Measurements from ENCODE around the gene NCKAP5. TPM values are rescaled to one million over a fixed set of nuclear protein-coding genes. Genes with fewer than 3 reads are reported as not detected.

Gene NCKAP5
- total and polyA plus RNA-seq, 2 of the 13 experiments (the other 11 are each of a cell fraction or from before 2014, with no cell fraction given), result 0.01 TPM; not detected in 1

GRCh38 chr2:133293544-133294353 is 274.5 kb downstream of the NCKAP5 start:
- no TSS peak for BruUV-seq (replicated peaks)
- no peak overlapping the region for H3K27ac ChIP-seq (ENCODE audit: extremely low read length, insufficient read depth, low read length)
- TF ChIP-seq, protein P1, sequence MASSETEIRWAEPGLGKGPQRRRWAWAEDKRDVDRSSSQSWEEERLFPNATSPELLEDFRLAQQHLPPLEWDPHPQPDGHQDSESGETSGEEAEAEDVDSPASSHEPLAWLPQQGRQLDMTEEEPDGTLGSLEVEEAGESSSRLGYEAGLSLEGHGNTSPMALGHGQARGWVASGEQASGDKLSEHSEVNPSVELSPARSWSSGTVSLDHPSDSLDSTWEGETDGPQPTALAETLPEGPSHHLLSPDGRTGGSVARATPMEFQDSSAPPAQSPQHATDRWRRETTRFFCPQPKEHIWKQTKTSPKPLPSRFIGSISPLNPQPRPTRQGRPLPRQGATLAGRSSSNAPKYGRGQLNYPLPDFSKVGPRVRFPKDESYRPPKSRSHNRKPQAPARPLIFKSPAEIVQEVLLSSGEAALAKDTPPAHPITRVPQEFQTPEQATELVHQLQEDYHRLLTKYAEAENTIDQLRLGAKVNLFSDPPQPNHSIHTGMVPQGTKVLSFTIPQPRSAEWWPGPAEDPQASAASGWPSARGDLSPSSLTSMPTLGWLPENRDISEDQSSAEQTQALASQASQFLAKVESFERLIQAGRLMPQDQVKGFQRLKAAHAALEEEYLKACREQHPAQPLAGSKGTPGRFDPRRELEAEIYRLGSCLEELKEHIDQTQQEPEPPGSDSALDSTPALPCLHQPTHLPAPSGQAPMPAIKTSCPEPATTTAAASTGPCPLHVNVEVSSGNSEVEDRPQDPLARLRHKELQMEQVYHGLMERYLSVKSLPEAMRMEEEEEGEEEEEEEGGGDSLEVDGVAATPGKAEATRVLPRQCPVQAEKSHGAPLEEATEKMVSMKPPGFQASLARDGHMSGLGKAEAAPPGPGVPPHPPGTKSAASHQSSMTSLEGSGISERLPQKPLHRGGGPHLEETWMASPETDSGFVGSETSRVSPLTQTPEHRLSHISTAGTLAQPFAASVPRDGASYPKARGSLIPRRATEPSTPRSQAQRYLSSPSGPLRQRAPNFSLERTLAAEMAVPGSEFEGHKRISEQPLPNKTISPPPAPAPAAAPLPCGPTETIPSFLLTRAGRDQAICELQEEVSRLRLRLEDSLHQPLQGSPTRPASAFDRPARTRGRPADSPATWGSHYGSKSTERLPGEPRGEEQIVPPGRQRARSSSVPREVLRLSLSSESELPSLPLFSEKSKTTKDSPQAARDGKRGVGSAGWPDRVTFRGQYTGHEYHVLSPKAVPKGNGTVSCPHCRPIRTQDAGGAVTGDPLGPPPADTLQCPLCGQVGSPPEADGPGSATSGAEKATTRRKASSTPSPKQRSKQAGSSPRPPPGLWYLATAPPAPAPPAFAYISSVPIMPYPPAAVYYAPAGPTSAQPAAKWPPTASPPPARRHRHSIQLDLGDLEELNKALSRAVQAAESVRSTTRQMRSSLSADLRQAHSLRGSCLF (CRISPR knock-in tag; IDR thresholded peaks at IDR 0.05; ENCODE audit: borderline replicate concordance), result no peak
- no peak for TF ChIP-seq ELF1 (CRISPR knock-in tag; IDR thresholded peaks at IDR 0.05)
- TF ChIP-seq TFDP2 (CRISPR knock-in tag; IDR thresholded peaks at IDR 0.05), result no peak
- TF ChIP-seq, protein P2, sequence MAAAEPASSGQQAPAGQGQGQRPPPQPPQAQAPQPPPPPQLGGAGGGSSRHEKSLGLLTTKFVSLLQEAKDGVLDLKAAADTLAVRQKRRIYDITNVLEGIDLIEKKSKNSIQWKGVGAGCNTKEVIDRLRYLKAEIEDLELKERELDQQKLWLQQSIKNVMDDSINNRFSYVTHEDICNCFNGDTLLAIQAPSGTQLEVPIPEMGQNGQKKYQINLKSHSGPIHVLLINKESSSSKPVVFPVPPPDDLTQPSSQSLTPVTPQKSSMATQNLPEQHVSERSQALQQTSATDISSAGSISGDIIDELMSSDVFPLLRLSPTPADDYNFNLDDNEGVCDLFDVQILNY (CRISPR knock-in tag; conservative IDR thresholded peaks at IDR 0.05), result no peak
- no peak for TF ChIP-seq NONO (IDR thresholded peaks at IDR 0.05)
- no peak for TF ChIP-seq NONO (CRISPR knock-in tag; conservative IDR thresholded peaks at IDR 0.05)
- TF ChIP-seq ZNF329 (CRISPR knock-in tag; IDR thresholded peaks at IDR 0.05; ENCODE audit: low read depth), result no peak
- TF ChIP-seq ZNF430 (CRISPR knock-in tag; IDR thresholded peaks at IDR 0.05), result no peak
- no peak for TF ChIP-seq ZNF562 (CRISPR knock-in tag; IDR thresholded peaks at IDR 0.05; ENCODE audit: borderline replicate concordance)
- TF ChIP-seq ZNF674 (CRISPR knock-in tag; IDR thresholded peaks at IDR 0.05; ENCODE audit: low read depth), result no peak
- TF ChIP-seq MATR3 (CRISPR knock-in tag; IDR thresholded peaks at IDR 0.05), result no peak
- TF ChIP-seq SAFB2 (CRISPR knock-in tag; IDR thresholded peaks at IDR 0.05; ENCODE audit: borderline replicate concordance, low read depth), result no peak
- TF ChIP-seq, protein P3, sequence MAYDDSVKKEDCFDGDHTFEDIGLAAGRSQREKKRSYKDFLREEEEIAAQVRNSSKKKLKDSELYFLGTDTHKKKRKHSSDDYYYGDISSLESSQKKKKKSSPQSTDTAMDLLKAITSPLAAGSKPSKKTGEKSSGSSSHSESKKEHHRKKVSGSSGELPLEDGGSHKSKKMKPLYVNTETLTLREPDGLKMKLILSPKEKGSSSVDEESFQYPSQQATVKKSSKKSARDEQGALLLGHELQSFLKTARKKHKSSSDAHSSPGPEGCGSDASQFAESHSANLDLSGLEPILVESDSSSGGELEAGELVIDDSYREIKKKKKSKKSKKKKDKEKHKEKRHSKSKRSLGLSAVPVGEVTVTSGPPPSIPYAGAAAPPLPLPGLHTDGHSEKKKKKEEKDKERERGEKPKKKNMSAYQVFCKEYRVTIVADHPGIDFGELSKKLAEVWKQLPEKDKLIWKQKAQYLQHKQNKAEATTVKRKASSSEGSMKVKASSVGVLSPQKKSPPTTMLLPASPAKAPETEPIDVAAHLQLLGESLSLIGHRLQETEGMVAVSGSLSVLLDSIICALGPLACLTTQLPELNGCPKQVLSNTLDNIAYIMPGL (CRISPR knock-in tag; IDR thresholded peaks at IDR 0.05; ENCODE audit: borderline replicate concordance in 1 of 2, low read depth in 1 of 2), result no peak
- no peak overlapping the region for H3K9ac ChIP-seq (ENCODE audit: insufficient read depth, low read depth, low read length)
- no peak for ATAC-seq
- no peaks in the 10 kb centered on the region for H4K20me1 ChIP-seq (ENCODE audit: insufficient read depth, low read length)
- 0% methylated on average over 7 of the region's 7 CpGs for WGBS (ENCODE audit: low lambda C conversion rate)
- no peak overlapping the region for H3K4me2 ChIP-seq (ENCODE audit: low read depth, low read length)
- in situ Hi-C loops (cut with HindIII; ENCODE audit: extremely low pct_ligation_motif_present, low pct_unique_long_range_greater_than_20kb), result no loop called here
- ChIA-PET POLR2A (no interaction called here), CTCF (ENCODE audit: low intra/inter-chr PET ratio, low total read pairs) (no interaction called here)
- no peaks in the 10 kb centered on the region for H3K79me2 ChIP-seq (ENCODE audit: insufficient read depth, low read length)
- H3K4me1 ChIP-seq (ENCODE audit: insufficient read depth, low read length), result no peaks in the 10 kb centered on the region
- intact Hi-C loops (cut with micrococcal nuclease; ENCODE audit: unreplicated experiment), result no loop called here
- H3K9me3 ChIP-seq (ENCODE audit: low read length), result 0 out of 2 replicates have a peak, but pooled peaks cover 9% of the 10 kb centered on the region
- H3K27me3 ChIP-seq (ENCODE audit: control insufficient read depth in 1 of 2, insufficient read depth in 2 of 2, low read length in 2 of 2), result no peaks in the 10 kb centered on the region
- no peak for DNase-seq (ENCODE audit: low spot score)
- H2AFZ ChIP-seq (ENCODE audit: low read length), result no peak overlapping the region
- H3K36me3 ChIP-seq (replicated peaks in 1 of 2; ENCODE audit: control insufficient read depth in 1 of 2, insufficient read depth in 2 of 2, low read length in 2 of 2), result no peaks in the 10 kb centered on the region
- no peak overlapping the region for H3K4me3 ChIP-seq (replicated peaks in 1 of 3; ENCODE audit: insufficient read depth in 1 of 3, low read depth in 2 of 3, low read length in 3 of 3)
- FAIRE-seq, result no peak

Measured in HepG2 (cell line).